ENCODE results near the gene RAP2A.

The RAP2A gene

DNA sequence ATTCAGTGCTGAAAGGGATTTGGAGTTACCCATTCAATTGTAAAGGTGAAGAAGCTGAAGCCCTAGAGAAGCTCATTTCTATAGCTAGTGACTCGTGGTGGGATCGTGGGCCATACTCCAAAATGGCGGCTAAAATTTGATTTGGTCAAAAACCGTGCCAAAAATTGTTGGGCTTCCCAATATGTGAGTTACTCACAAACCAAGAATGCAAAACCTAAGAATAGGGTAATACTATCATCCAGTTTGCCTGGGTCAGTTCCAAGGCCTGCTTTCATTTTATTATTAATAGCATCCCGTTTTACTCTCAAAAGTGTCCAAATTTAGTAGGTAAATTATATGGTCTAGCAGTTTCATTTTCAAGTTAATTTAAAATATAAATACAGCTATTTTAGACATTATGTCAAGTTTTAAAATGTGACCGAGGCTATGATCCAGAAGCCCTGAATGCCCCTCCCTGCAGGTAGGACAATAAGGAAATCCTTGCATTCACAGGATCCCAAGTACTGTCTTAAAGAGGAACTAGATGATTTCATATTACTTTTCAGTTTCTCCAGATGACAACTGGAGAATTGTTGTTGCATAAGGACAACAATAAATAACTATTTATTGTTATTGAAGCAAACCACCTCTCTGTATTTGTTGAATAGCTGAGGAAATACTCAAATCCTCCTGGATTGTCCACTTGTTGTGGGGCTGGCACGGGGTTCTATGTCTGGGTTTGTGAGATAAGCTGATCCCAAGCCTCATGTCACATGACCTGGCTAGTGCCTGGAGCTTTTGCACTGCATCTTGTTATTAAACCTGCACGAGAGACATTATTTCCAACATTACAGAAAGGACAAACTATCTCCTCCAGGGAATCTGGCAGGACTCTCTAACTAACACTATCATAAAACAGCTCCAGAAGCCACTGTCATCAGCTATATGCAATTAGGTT, 11.6 kb upstream of the RAP2A start:
- TF ChIP-seq, protein P1, sequence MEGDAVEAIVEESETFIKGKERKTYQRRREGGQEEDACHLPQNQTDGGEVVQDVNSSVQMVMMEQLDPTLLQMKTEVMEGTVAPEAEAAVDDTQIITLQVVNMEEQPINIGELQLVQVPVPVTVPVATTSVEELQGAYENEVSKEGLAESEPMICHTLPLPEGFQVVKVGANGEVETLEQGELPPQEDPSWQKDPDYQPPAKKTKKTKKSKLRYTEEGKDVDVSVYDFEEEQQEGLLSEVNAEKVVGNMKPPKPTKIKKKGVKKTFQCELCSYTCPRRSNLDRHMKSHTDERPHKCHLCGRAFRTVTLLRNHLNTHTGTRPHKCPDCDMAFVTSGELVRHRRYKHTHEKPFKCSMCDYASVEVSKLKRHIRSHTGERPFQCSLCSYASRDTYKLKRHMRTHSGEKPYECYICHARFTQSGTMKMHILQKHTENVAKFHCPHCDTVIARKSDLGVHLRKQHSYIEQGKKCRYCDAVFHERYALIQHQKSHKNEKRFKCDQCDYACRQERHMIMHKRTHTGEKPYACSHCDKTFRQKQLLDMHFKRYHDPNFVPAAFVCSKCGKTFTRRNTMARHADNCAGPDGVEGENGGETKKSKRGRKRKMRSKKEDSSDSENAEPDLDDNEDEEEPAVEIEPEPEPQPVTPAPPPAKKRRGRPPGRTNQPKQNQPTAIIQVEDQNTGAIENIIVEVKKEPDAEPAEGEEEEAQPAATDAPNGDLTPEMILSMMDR (IDR thresholded peaks at IDR 0.05) = no peak

DNA sequence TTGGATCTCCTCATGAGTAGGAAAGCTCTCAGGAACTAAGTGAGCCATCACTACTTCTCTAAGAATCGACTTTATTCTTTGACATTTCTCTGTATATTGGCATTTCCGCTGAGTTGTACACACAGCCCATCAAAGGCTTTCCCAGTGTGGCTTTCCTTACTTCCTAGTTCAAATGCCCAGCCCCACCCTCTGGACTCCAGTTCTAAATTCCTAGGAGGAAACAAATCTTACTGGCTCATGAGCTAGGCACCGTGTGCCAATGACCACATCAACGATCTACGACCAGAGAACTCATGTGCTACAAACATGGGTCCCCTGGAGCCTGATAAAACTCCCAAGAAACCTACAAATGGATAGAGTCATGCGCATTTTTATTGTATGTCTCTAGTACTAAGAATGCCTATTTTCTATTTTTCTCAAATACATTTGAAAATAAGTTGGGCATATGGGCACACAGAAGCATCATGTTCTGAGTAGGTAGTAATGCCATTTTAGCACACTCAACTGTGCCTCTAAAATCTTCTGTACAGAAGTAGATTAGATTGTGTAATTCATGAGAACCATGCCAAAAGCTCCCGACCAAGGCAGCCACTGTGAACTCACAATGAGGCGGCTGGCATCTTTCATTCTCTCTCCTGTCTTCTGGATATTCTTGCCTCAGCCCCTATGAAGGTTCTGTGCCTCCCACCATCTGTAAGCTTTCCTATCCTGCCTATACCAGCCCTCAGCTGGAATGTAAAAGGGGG, 10.5 kb upstream of the RAP2A start:
- TF ChIP-seq, protein P1 (IDR thresholded peaks at IDR 0.05) = no peak

DNA sequence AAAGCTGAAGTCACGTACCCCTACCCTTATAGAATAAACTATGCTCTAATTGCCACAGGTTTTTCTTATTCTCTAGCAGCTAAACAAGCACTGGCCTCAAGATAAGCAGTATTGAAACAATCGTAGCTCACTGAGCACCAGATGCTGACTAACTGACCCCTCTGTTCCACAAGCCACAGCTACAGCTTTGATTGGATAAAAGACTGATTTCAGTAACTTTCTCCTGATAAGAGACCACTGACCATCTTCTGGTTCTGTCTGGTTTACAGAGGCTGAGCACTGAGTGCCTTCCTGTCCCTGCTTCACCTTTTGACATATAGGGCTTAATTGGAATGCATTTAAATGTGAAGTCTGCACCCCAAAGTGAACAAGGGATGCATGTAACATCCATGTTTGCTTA, 8.4 kb upstream of the RAP2A start:
- TF ChIP-seq, protein P1 (IDR thresholded peaks at IDR 0.05) = no peak

DNA sequence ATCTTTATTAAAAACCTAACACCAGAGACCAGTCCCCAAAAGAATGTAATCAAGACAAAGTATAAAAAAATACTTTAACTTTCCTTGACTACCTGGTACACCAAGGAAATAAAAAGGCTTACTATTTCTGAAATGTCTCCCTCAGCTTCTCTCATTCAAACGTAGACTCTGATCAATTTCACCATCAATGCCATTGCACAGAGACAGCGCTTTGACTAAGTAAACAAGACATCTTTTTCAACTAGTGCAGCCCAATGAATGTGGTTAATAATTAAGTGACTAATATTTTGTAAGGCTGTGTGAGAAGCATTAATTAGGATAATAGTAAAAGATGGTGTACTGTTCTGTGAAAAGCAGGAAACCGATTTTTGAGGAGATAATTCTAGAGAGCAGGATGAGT, 7.3 kb upstream of the RAP2A start:
- TF ChIP-seq, protein P1 (IDR thresholded peaks at IDR 0.05) = no peak

DNA sequence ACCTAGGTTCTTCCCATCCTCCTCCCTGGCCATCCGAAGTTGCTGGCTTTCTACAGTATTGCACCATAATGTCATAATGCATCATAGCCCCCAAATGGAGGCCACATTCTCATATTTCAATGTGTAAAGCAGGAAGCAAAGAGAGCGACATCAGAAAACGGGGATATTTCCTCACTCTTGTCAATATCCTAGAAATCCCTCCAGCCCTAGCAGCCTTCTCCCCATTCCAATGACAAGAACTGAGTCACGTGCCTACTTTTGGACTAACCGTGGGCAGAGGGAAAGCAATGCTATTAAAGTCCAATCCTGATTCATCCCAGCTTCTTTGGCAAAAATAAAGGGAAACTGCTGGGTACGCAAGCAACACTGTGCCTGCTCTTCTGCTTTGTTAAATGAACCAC, 4.3 kb upstream of the RAP2A start:
- TF ChIP-seq, protein P1 (IDR thresholded peaks at IDR 0.05) = no peak

DNA sequence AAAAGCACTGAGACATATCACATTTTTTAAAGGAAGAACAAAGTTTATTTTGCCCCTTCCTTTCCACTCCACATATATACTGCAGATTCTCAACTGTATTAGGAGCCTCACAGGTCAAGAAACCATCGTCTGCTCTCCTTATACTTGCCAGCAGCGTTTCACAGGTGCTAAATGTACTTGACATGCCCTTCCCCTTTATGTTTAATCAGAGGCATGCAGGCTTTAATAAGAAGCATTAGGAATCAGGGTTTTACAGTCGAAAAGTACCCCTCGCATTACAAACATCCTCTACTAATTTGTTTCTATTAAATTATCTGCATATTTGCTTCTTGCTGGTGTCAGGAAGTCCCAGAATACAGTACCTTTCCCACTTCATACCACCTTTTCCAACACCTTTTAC, 3.7 kb upstream of the RAP2A start:
- TF ChIP-seq, protein P1 (IDR thresholded peaks at IDR 0.05) = no peak

DNA sequence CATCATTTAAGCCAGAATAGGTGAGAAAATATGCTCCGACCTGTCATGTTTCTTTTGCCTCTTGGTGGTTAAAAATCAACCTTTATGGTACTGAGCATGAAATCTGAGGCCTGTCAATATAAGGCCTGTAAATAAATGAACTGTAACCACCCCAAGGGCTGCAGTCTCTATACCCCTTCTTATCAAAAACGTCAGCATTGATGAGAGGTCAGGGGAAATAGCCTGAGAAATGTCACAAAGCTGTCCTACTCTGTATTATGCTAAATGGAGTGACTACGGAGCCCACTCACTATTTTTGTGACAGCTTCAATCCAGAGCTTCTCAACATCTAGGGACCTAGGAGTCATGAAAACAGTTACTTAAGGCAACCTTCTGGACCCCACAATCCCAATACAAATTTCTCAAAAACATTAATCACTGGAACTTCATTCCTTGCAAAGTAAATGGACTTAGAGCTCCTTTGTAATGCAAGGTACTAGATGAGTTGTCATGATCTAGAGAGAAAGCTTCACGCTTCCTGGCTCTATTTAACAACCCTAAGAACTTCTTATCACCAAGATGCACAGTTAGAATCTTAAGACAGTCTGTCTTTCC, 2.7 kb upstream of the RAP2A start:
- TF ChIP-seq, protein P1 (IDR thresholded peaks at IDR 0.05) = no peak
